HG02943 (cell line): ENCODE measurements around the gene KCNK4.
"Not testable (repeated sequence)": the region's sequence is repeated elsewhere in the genome, so short reads cannot be mapped to it uniquely, and the experiment has no call there.

ENCODE experiments used
- ATAC-seq: cut with Tn5 transposase; IDR thresholded peaks from one replicate; pipeline ENCODE4 v1.9.1; 2021; ENCODE audit warnings: mild to moderate bottlenecking, low read depth, moderate library complexity; ENCODE audit not compliant: unreplicated experiment

KCNK4 gene

DNA sequence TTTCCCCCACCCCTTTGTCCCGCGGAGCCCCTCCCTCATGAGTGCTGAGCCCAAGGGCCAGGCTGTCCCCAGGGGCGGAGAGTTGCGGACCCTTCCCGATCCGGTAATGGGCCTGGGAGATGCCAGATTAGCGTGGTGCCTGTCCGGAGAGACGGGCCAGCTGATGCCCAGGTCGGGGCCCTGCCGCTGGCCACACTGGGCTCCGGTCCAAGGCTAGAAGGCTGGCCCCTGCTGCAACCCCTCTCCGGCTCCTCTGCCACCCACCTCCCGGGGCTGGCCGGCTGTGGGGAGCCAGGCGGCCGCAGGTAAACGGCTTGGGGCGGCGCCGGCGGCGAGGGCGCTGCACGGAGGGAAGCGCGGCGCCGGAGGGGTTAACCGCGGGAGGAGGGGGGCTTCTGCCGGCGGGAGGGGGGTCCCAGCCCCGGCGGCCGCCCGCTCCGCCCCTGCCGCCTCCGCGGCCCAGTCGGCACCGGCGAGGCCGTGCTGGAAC is at the start of gene KCNK4:
KCNK4 (plus strand) TSS at position 41 of the 490 bp plus-strand sequence. CDS start 1,717 bp downstream, outside the sequence.
- no peak for ATAC-seq

DNA sequence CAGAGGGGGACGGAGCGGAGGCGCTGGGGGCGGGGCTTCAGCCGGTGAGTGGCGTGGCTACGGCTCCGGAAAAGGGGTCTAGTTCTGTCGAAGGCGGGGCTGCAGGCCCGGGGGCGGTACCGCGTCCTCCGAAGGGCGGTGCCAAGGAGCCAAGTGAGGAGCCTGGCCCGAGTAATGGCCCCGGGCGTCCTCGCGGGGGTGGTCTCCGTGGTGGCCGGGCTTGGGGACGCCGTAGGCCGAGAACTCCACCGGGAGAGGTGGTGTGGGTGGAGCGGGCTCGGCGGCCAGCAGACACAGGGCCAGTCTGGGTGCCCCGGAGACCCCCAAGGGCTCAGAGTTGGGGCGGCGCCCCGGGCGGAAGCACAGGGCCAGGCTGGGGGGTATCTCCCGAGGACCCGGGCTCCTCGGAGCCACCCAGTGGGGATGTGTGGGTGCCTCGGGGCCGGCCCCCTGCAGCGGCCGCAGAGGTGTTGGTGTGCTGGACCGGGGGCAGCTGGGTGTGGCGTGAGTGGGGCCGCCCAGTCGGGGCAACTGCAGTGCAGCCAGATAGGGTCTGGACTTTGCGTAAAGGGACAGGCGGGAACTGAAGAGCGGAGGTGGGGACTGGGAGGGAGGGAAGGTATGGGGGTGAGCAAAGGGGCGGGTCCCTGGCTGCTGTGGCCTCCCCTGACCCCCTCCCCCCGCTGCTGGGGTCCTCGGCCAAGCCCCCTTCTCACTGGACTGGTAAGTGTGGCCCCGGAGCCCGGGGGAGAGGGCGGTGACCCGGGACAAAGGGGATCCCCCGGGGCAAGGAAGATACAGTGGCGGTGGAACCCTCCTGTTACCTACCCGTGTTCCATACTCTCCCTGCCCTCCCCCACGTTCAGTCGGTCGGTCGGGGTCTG is 49.4 kb upstream of the KCNK4 start:
- peak; percentile 6 for ATAC-seq

DNA sequence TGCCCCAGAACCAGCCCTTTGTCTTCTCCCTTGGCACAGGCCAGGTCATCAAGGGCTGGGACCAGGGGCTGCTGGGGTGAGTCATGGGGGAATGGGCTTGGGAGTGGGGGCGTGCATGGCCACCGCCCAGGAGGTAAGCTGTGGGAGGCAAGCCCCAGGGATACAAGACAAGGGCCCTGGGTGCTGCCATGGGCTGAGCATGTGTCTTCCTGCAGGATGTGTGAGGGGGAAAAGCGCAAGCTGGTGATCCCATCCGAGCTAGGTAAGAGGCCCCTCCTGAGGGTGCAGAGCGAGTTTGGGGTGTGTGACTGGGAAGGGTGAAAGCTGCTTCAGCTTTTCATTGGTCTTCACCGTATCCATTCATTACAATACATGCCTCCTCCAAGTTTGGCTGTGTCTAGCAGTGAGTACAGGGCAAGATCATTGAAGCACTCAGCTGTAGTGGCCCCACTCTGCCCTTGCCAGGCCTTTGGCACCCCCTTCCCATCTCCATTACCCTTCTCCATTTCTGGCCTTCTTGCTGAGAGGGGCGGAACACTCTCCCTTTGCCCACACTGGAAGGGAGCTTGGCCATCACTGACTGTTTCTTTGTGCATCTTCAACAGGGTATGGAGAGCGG is 47.8 kb upstream of the KCNK4 start:
- no peak for ATAC-seq

DNA sequence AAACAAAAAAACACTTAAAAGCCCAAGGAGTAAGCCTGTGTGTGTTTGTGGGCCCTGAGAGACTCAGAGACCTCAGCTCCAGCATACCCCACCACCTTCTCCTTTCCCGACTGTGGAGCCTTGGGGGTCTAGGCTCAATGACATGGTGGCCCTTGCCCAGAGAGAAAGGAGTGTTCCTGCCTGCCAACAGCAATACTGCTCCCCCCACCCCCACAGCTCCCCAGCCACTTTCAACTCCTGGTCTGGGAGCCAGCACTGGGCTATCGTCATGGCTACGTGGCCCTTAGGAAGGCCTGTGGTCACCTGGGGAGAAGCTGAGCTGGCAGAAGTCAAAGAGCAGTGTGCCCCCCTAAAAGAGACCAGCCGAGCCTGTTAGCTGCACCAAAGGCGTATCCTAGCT is 47.0 kb upstream of the KCNK4 start:
- ATAC-seq, result no peak

DNA sequence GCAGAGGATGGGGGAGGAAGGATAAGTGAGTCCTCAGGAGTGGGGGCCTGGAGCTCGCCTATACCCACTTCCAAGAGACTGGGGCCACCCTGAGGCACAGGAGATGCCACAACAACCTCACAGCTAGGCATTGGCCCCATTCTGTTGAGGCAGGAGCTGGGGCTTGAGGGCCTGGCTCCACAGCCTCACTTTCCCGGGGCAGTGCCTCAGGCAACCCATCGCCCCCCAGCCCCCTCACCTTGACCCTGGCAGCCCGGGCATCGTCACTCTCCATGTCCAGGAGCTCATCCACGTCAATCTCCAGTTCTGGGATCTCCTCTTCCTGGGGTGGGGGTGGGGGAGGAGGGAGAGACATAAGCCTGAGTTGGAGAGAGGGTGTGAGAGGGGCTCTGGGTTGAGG is 46.1 kb upstream of the KCNK4 start:
- no peak for ATAC-seq

DNA sequence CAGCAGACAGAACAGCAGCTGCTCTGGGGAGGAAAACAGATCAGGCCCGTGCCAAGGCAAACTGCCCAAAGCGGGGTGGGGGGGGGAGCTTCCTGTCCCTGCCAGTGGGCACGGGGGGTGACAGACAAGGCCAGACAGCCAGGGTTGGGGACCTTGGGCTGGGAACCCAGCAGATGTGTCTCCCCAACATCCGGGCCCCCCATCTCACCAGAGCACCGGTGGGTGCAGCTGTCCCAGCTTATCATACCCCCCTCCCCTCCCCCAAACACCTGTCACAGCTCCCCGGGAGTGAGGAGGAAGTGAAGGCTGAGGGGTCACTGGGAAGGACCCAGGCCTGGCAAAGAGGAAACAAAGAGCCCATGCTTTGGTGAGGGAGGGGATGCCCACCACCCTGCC is 45.7 kb upstream of the KCNK4 start:
- no peak for ATAC-seq

DNA sequence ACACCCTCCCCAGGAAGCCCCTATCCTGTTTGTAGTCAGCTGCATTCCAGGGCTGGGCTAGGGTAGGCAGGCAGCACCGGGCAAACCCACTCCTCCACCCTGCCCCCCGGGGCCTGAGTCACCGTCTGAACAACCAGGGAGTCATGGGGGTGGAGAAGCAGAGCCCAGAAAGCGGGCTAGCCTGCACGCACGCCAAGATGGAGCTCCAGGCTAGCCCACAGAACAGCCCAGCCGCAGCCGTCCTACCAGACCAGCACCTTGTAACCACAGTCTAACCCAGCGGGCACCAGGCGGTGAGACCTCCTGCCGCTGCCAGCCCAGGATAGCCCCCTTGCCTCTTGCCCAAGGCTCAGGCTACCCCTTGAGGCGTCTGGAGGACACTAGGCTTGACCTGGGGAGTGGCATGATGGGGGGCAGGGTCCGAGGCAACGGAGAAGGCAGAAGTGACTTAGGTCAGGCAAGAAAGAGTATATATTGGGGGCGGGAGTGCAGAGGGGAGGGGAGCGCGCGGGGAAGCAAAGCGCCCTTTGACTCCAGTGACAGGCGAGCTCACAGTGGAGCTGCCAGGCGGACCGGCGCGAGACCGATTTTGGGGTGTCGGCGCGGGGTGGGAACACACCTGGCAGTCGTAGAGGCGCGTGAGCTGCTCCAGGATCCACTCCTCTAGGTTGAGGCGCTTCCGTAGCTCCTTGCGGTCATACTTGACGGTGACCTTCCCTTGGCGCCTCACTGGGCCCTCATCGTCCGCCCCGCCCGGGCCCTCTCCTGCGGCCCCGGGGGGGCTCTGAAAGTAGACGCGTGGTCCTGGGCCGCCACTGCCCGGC is 45.1 kb upstream of the KCNK4 start:
- ATAC-seq, result no peak

DNA sequence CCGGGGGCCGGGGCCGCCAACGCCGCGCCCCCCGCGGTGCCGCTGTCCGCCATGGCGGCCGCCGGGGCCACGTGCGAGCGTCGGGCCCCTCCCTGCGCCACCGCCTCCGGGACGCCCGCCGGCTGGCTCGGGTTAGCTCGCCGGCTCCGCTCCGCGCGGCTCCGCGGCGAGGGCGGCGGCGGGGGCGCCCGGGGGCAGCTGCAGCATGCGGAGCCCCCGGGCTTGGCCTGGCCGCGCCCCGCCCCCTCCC is 44.6 kb upstream of the KCNK4 start:
- not testable (repeated sequence) for ATAC-seq

DNA sequence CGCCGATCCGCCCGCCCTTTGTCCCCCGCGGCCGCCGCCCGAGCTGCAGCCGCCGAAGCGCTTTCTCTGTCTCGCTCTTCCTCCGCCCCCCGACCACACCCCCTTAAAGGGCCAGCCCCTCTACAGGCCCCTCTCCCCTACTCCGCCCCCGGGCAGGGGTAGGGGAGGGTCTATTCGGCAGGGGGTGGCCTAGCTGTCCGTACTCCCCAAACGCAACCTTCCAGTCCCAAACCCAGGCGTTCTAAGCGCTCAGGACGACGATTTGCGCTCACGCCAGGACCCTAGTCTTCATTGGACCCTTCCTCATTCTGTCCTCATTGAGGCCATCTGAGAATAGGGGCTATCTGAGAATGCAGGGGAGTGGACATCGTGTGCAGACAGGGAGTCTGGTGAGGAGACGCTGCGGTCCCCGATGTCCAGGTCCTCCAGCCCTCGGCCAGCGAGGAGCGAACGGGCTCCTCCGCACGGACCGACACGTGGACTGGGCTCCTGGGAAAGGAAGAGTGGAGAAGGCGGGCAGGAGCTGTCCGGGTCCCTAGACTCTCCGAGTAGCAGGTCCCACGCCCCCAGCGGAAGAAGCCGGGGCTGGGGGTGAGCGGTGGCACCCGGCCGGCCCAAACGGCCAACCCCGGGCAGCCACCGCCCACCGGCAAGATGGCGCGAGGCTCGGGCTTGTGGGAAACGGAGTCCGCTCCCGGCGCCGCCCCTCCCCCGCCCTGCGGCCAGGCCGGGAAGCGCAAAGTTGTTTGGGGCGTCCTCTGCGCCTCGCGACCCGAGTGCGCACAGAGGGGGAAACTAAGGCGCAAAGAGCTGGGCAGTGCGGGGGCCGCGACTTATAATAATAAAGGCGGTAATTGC is 44.0 kb upstream of the KCNK4 start, which contains the start of gene PPP1R14B:
PPP1R14B (minus strand) TSS at position 73 of the 858 bp plus-strand sequence. CDS start 270 bp downstream, outside the sequence.
- no peak for ATAC-seq

DNA sequence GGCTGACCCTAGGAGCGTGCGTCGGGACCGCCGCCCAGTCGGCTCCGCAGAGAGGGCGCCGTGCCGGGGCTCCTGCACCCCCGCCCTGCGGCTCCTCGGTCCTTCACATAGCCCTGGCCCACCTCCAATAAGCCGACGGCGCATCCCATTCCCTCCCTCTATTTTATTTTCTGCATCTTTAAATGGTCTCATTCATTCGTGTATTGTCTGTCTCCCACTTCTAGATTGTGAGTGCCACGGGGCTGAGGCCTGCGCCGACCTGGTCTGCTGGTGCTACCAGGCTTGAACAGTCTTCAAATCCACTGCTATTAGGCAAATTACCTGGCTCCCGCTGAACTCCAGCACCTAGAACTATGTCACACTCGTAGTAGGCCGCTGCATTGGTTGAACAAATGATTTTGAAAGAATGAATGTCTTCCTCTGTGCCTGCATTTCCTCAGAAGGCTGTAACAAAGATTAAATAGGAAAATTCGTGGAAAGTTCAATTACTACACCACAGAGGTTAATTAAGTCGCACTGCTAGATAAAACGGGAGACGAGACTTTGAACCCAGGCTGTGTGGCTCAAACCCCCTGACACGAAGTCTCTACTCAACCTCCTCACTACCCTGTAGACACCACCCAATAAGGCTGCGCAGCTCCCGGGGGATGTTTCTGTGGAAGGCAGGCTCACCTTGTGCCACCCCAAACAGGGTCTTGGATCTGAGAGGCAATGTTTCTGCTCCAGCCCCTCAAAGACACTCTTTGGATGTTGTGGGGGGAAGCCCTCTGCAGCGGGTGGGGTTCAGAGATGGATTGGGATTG is 43.2 kb upstream of the KCNK4 start:
- ATAC-seq, result no peak

DNA sequence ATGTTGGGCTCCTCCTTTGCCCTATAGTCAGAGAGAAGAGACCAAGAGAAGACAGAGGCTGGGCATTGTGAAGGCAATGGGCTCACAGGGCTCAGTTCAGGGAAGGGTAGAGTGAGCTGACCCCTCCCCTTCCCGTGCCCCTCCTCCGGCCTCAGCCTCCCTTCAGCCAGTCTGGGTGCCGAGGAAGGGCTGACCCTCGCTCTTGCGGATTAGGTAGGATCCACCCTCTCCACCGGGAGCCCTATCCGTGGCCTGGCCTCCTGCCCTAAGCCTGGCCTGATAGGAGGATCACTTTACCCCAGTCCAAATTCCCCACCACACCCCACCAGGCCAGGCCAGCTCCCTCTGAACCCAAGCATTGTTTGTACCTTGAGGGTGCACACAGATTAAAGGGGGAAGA is 42.5 kb upstream of the KCNK4 start:
- no peak for ATAC-seq

DNA sequence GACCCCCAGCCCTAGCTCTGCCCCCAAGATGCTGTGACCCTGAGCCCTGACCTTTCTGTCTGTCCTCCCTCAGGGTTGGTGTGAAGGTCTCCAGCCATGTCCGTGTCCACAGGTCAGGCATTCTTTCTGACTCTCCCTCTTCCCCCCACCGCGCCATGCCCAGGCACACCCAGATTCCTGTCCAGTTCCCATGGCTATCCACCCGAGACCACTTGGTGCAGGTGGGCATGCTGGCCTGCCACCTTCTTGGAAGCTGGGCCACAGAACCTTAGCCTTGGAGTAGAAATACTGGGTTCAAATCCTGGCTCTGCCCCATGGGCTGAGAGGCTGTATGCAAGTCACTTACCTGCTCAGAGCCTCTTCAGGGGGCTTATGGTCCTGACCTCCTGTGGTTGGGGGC is 42.1 kb upstream of the KCNK4 start:
- ATAC-seq, result no peak

DNA sequence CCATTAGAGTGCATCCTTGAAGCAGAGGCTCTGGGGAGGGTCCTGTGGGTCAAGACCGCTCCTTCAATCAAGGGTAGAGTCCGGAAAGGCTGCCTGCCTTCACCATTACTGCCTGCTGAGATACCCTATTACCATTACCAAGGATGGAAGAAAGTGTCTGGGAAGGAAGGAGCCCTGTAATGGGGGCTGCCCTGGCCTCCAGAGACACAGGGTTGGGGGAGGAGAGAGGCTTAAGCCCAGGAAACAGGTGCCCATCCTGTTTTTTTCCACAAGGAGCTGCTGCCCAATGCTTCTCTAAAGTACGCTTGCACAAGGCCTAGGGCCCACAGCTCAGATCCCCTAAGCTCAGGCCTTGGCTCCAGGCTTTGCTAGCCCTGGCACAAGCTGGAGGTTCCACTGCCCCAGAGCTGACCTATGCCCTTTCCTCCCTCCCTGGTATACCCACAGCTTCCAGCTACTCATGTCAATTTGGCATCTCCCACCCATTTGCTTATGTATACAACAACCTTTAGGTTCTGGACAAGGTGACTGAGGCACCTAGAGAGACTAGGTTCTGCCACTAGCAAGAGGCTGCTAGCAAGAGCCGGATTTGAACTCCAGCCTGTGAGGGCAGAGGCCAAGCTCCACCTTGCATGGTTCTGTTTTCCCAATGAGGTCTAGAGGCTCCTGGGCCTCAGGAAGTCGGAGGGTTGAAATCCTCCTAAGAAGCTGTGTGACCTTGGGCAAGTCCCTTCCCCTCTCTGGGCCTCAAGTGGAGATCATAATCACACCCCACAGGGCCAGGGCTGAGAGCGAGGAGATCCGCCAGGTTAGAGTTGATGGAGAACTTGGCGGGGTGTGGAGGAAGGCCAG is 41.3 kb upstream of the KCNK4 start:
- ATAC-seq, result no peak

DNA sequence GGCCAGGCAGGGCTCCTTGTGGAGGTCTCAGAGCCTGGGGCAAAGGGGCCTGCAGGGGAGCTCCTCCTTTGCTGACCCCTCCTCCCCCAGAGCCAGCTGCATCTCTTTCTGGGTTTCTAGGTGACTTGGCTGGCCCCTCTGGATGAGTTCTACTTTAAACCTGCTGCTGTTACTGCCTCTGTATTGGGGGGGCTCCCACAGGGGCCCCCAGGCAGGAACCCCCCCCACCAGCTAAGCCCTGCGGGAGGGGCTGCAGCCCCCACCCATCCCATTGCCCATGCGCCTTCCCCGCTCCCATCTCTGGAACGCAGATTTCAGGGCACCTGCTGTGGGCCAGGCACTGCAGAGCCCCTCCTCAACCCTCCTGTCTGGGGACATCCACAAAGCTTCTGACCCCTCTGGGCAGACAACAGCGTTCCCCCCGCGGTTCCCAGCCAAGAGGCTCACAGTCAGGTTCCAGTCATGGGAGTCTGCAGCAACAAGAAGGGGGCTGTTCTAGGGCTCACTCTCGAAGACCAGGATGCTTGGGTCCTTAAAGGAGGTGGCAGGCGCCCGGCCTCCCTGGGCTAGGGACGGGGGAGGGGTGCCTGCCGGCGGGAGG is 40.6 kb upstream of the KCNK4 start:
- ATAC-seq, result no peak

DNA sequence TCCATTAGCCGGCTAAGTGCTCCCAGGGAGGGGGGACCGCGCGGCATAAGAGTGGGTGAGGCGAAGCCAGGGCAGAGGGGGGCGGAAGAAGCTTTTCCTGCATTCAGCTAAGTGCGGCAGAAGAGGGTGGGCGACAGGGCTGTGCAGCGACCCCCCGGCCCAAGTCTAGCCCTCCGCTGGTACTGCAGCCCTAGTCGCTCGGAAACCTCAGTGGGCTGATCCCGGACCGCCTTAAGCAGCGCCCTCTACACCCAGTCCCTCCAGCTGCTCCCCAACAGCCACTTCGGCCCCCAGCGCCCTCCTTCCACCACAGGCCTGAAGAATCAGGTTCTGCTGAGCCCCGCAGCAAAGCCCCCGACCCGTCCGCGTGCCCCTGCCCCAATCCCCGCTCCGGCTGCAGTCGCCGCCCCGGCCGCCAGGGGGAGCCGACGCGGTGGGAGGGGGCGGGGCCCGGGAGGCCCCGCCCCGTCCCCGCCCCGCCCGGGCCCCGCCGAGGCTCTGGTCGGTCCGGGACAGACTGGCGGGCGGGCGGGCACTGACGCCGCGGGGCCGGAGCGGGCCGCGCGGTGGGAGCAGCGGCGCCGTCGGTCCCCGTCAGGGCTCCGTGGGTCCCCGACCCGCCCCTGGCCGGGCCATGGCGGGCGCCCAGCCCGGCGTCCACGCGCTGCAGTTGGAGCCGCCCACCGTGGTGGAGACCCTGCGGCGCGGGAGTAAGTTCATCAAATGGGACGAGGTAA is 39.9 kb upstream of the KCNK4 start, which contains the start of gene PLCB3:
PLCB3 (plus strand) TSS at position 515 of the 737 bp plus-strand sequence; CDS start at position 635, 120 bp downstream.
- ATAC-seq, result no peak

DNA sequence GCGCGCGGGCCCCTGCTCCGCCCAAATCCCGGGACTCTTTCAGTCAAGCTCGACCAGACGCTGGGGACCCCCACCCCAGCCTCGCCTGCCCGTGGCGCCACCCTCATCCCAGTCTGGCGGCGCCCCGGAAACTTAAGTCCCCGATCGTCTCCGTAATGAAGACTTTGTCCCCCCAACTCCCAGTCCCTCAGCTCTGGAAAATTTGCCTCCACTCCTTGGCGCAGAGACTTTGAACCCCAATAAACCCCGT is 39.4 kb upstream of the KCNK4 start:
- no peak for ATAC-seq

DNA sequence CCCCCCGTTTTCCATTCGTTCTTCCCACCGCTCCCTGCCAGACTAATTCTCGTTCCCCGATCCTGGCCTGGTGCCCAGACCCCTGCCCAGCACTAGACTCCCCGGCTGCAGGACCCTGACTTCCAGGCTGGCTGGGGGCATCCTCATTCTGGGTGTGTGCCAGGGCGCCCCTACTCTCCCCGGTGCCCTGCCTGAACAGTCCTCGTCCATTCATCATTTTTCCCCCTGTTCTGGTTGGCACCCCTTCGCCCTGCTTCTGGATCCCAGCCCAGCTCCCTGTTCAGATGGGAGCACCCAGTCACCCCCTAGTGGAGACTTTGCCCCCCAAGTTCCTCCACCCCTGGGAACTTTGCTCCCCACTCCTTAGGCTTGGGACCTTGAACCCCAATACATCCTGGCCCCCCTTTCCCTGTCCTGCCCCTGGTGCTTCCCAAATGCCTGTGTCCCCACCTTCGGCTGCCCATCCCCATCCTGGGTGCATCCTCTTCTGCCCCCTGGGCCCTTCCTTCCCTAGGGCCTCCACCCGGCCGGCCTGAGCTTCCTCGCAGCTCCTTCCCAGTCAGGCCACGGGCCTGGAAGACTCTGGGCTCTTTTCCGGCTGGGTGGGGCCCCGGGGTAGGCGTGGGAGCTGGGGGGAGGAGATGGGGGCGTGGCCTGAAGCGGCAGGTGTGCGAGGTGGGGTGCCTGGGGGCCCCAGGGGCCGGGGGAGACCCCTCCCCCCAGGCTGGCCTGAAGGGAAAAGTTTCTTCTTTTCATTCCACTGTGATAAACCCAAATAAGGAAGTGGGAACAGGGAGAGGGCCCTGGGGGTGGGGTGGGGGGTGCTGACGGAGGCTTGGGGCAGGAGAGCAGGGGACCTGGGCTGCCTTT is 38.9 kb upstream of the KCNK4 start:
- no peak for ATAC-seq
